HCT116 (cell line): Measurements from ENCODE around the gene MND1. TPM values are rescaled to one million over a fixed set of nuclear protein-coding genes. Genes with fewer than 3 reads are reported as not detected.
"Not testable (repeated sequence)": the region's sequence is repeated elsewhere in the genome, so short reads cannot be mapped to it uniquely, and the experiment has no call there.

Experiments used
- ATAC-seq: fragments of 200-7000 bp; cut with Tn5 transposase; 2 replicates; pipeline ENCODE4 v1.9.1; 2020; ENCODE audit warnings: mild to moderate bottlenecking, moderate library complexity
- BruUV-seq: library from RNA; stranded (reverse); fragments of 400-500 nt; replicated peaks from 2 replicates; lab custom pipeline; 2021; lab: Mats Ljungman, UMichigan
- CTCF ChIA-PET: fragments of 300-600 bp; sonication (Branson Sonifier 250); formaldehyde crosslinking; loops from one replicate; lab custom pipeline; 2021; ENCODE audit warnings: antibody characterized with exemption; lab: Charles Lee
- POLR2A ChIA-PET: fragments of 300-600, 350-600 bp; sonication (Branson Sonifier 250); formaldehyde crosslinking; loops from one replicate; lab custom pipeline; 2021; ENCODE audit warnings: antibody characterized with exemption; lab: Charles Lee
- RAD21 ChIA-PET, 2 experiments: fragments of 300-600 bp; sonication (Branson Sonifier 250); formaldehyde crosslinking; loops; one replicate each; lab custom pipeline; 2023; ENCODE audit warnings: low total read pairs in 2 of 2; ENCODE audit not compliant: uncharacterized antibody in 2 of 2, unreplicated experiment in 2 of 2, low non-redundant PET in 1 of 2; lab: Charles Lee
- DNase-seq: peaks from one replicate; pipeline ENCODE4 v3.0.0-alpha.2; 2010; ENCODE audit warnings: low read depth, low spot score
- H2AFZ ChIP-seq: fragments of 200-600 bp; shearing (Covaris generic), sonication (generic); 2 replicates; pipeline ENCODE4 v1.6.1; 2017; ENCODE audit warnings: low read depth, mixed run types, mixed read lengths, antibody characterized with exemption, low read length; ENCODE audit not compliant: poor library complexity, severe bottlenecking
- H3K27ac ChIP-seq: 2 replicates; pipeline ENCODE4 v1.5.1; 2012; ENCODE audit warnings: low read depth, low read length
- H3K27me3 ChIP-seq: fragments of 200-600 bp; sonication (generic); 2 replicates; pipeline ENCODE4 v1.6.1; 2016; ENCODE audit warnings: mixed run types, low read length, mixed read lengths; ENCODE audit not compliant: insufficient read depth
- H3K36me3 ChIP-seq, 2 experiments: fragments of 200-500 bp in 1 of 2; fragments of 200-600 bp in 1 of 2; sonication (Bioruptor generic) in 1 of 2; sonication (generic) in 1 of 2; 2 replicates each; pipeline versions ENCODE4 v1.5.1 to v1.6.1; 2014 to 2016; ENCODE audit warnings: low read length in 2 of 2, inconsistent platforms in 1 of 2, mixed read lengths in 1 of 2, mixed run types in 1 of 2; ENCODE audit not compliant: insufficient read depth in 2 of 2, control insufficient read depth in 1 of 2
- H3K4me1 ChIP-seq, 2 experiments: fragments of 200-600 bp in 1 of 2; sonication (generic) in 1 of 2; 2 replicates each; pipeline versions ENCODE4 v1.5.1 to v1.6.1; 2012 to 2017; ENCODE audit warnings: low read length in 2 of 2, inconsistent platforms in 1 of 2, mild to moderate bottlenecking in 1 of 2, mixed read lengths in 1 of 2, mixed run types in 1 of 2, moderate library complexity in 1 of 2; ENCODE audit not compliant: insufficient read depth in 2 of 2, control insufficient read depth in 1 of 2
- H3K4me2 ChIP-seq: fragments of 200-600 bp; sonication (generic); 2 replicates; pipeline ENCODE4 v1.6.1; 2017; ENCODE audit warnings: mixed run types, low read length, mixed read lengths
- H3K4me3 ChIP-seq, 2 experiments: fragments of 200-600 bp in 1 of 2; sonication (generic) in 1 of 2; replicated peaks in 1 of 2; 2 replicates each; pipeline ENCODE4 v1.5.1; 2011 to 2016; ENCODE audit warnings: low read length in 2 of 2, control low read depth in 1 of 2, low read depth in 1 of 2, mild to moderate bottlenecking in 1 of 2, mixed read lengths in 1 of 2, mixed run types in 1 of 2
- H3K79me2 ChIP-seq: fragments of 200-600 bp; sonication (generic); 2 replicates; pipeline ENCODE4 v1.6.1; 2017; ENCODE audit warnings: mild to moderate bottlenecking, mixed run types, low read length, moderate library complexity, mixed read lengths; ENCODE audit not compliant: insufficient read depth
- H3K9ac ChIP-seq: fragments of 200-600 bp; sonication (generic); 2 replicates; pipeline ENCODE4 v1.6.1; 2016; ENCODE audit warnings: low read length, mixed read lengths
- H3K9me2 ChIP-seq: fragments of 200-600 bp; sonication (generic), shearing (Covaris generic); 2 replicates; pipeline ENCODE4 v1.6.1; 2017; ENCODE audit warnings: mixed run types, mild to moderate bottlenecking, moderate library complexity; ENCODE audit not compliant: insufficient read depth
- H3K9me3 ChIP-seq, 2 experiments: fragments of 200-500 bp in 1 of 2; fragments of 200-600 bp in 1 of 2; sonication (Bioruptor generic) in 1 of 2; sonication (generic) in 1 of 2; 2 replicates each; pipeline ENCODE4 v1.6.1; 2014 to 2017; ENCODE audit warnings: low read length in 2 of 2, mixed read lengths in 2 of 2, inconsistent platforms in 1 of 2, low read depth in 1 of 2, mild to moderate bottlenecking in 1 of 2, mixed run types in 1 of 2, moderate library complexity in 1 of 2; ENCODE audit not compliant: control insufficient read depth in 1 of 2, insufficient read depth in 1 of 2
- H4K20me1 ChIP-seq: fragments of 200-600 bp; sonication (generic), shearing (Covaris generic); 2 replicates; pipeline ENCODE4 v1.6.1; 2017; ENCODE audit warnings: mixed run types, mild to moderate bottlenecking, moderate library complexity; ENCODE audit not compliant: insufficient read depth
- FOSL1 ChIP-seq: IDR thresholded peaks from 2 replicates; pipeline ENCODE4 v1.6.1; 2012; ENCODE audit warnings: low read depth
- JUND ChIP-seq: IDR thresholded peaks from 2 replicates; pipeline ENCODE4 v1.6.1; 2012
- POLR2AphosphoS5 ChIP-seq: IDR thresholded peaks from 2 replicates; pipeline ENCODE4 v1.6.1; 2011; ENCODE audit warnings: mild to moderate bottlenecking, low read depth, low read length, moderate library complexity
- RAD21 ChIP-seq: IDR thresholded peaks from 2 replicates; pipeline ENCODE4 v1.6.1; 2012; ENCODE audit warnings: low read depth, mild to moderate bottlenecking
- SIN3A ChIP-seq: IDR thresholded peaks from 2 replicates; pipeline ENCODE4 v1.6.1; 2012; ENCODE audit warnings: low read depth
- YY1 ChIP-seq: IDR thresholded peaks from 2 replicates; pipeline ENCODE4 v1.6.1; 2011; ENCODE audit warnings: low read length, low read depth, moderate library complexity, mild to moderate bottlenecking; ENCODE audit not compliant: insufficient replicate concordance; ENCODE audit errors: extremely low read depth
- intact Hi-C: fragments of 100-400 bp; cut with micrococcal nuclease; formaldehyde crosslinking; loops from 2 replicates; pipeline ENCODE4 v1.10.0; 2022
- total RNA-seq: library from RNA; stranded (reverse); gene quantifications from one replicate; pipeline ENCODE4 v1.2.1, GENCODE V29; 2021; ENCODE audit not compliant: unreplicated experiment

MND1 gene
- total RNA-seq, 1 experiment from 2014 or later, result 29.9 TPM

DNA sequence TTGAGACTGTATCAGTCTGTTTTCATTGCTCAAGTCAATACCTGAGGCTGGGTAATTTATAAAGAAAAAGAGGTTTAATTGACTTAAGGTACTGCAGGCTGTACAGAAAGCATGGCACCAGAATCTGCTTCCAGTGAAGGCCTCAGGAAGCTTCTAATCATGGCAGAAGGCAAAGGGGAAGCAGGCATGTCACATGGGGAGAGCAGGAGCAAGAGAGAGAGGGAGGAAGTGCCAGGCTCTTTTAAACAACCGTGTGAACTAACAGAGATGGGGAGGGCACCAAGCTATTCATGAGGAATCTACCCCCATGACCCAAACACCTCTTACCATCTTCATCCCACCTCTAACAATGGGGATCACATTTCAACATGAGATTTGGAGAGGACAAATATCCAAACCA, 114.5 kb downstream of the MND1 start:
- Histone ChIP-seq H3K4me3 (no peak overlapping the region), H3K79me2 (no peaks in the 10 kb centered on the region), H3K9me2 (no peaks in the 10 kb centered on the region), H3K9ac (no peak overlapping the region), H4K20me1 (no peaks in the 10 kb centered on the region), H3K36me3 (no peaks in the 10 kb centered on the region), H3K27ac (no peak overlapping the region), H2AFZ (no peak overlapping the region), H3K4me1 (peaks cover 0 to 2% of the 10 kb centered on the region in 2 experiments; a peak in 1 of 4 replicates), H3K9me3 (no peaks in the 10 kb centered on the region), H3K27me3 (no peaks in the 10 kb centered on the region), H3K4me2 (no peak overlapping the region)
- ATAC-seq (no peak), DNase-seq (no peak)
- no TSS peak for BruUV-seq
- TF ChIP-seq JUND, result no peak
- TF ChIP-seq YY1, result no peak
- TF ChIP-seq POLR2AphosphoS5, result no peak
- TF ChIP-seq RAD21, result no peak
- TF ChIP-seq FOSL1, result no peak
- no peak for TF ChIP-seq SIN3A
- intact Hi-C loops, result no loop called here
- ChIA-PET POLR2A (no interaction called here), CTCF (no interaction called here), RAD21 (no interaction called here)

- DNase-seq, BruUV-seq, H3K4me3 ChIP-seq, H2AFZ ChIP-seq, ATAC-seq, intact Hi-C loops, RAD21 ChIA-PET, H3K27me3 ChIP-seq, H3K9ac ChIP-seq, POLR2A ChIA-PET, H3K9me3 ChIP-seq, H3K36me3 ChIP-seq, CTCF ChIA-PET, H3K9me2 ChIP-seq, H4K20me1 ChIP-seq, H3K79me2 ChIP-seq, H3K4me2 ChIP-seq, H3K27ac ChIP-seq: not testable (repeated sequence)
- H3K4me1 ChIP-seq, result peaks cover 6 to 21% of the 10 kb centered on the region in 2 experiments
Measured at GRCh38 chr4:153461549-153461948, 117.1 kb downstream of the MND1 start.
